Neural cell (in vitro differentiated cells): Measurements from ENCODE around the gene MAML3. TPM values are rescaled to one million over a fixed set of nuclear protein-coding genes. Genes with fewer than 3 reads are reported as not detected.

ENCODE experiments used
- H2AFZ ChIP-seq: fragments of 200-600, 300-800 bp; sonication (generic), shearing (Covaris generic); 2 replicates; pipeline ENCODE4 v1.6.0; 2014; ENCODE audit warnings: low read depth, mild to moderate bottlenecking, antibody characterized with exemption, low read length, moderate library complexity
- H3F3A ChIP-seq: fragments of 200-600 bp; shearing (Covaris generic); 2 replicates; pipeline ENCODE4 v1.6.1; 2016; ENCODE audit warnings: mild to moderate bottlenecking, moderate library complexity, mixed read lengths, antibody characterized with exemption, low read length; ENCODE audit not compliant: insufficient read depth, poor library complexity, severe bottlenecking
- H3K27ac ChIP-seq: fragments of 200-600, 300-800 bp; sonication (generic), shearing (Covaris generic); 2 replicates; pipeline ENCODE4 v1.5.1; 2014; ENCODE audit warnings: mild to moderate bottlenecking, low read length, moderate library complexity
- H3K27me3 ChIP-seq: fragments of 300-800, 200-600 bp; sonication (generic), shearing (Covaris generic); 2 replicates; pipeline ENCODE4 v1.6.0; 2014; ENCODE audit warnings: mild to moderate bottlenecking, low read depth, low read length, moderate library complexity; ENCODE audit not compliant: insufficient read depth
- H3K36me3 ChIP-seq: fragments of 300-800, 200-600 bp; sonication (generic), shearing (Covaris generic); 2 replicates; pipeline ENCODE4 v1.5.1; 2014; ENCODE audit warnings: mild to moderate bottlenecking, antibody characterized with exemption, low read length, moderate library complexity; ENCODE audit not compliant: insufficient read depth
- H3K4me2 ChIP-seq: fragments of 300-800, 200-600 bp; sonication (generic), shearing (Covaris generic); 2 replicates; pipeline ENCODE4 v1.6.0; 2014; ENCODE audit warnings: mild to moderate bottlenecking, low read length
- H3K4me3 ChIP-seq: fragments of 300-800, 200-600 bp; sonication (generic), shearing (Covaris generic); 2 replicates; pipeline ENCODE4 v1.5.1; 2014; ENCODE audit warnings: mild to moderate bottlenecking, low read length, moderate library complexity
- H3K79me2 ChIP-seq: fragments of 200-600 bp; shearing (Covaris generic); replicated peaks from 2 replicates; pipeline ENCODE4 v1.6.0; 2014; ENCODE audit warnings: mild to moderate bottlenecking, low read length, moderate library complexity; ENCODE audit not compliant: insufficient read depth
- H3K9ac ChIP-seq: fragments of 300-800, 200-600 bp; sonication (generic), shearing (Covaris generic); 2 replicates; pipeline ENCODE4 v1.6.1; 2016; ENCODE audit warnings: mild to moderate bottlenecking, low read length, mixed read lengths
- H3K9me2 ChIP-seq: fragments of 200-600 bp; shearing (Covaris generic); 2 replicates; pipeline ENCODE4 v1.6.1; 2016; ENCODE audit warnings: mild to moderate bottlenecking, low read length, mixed read lengths; ENCODE audit not compliant: insufficient read depth
- H3K9me3 ChIP-seq: fragments of 200-600, 300-800 bp; sonication (generic), shearing (Covaris generic); 2 replicates; pipeline ENCODE4 v1.6.1; 2016; ENCODE audit warnings: mild to moderate bottlenecking, mixed run types, low read length, moderate library complexity, mixed read lengths
- H4K20me1 ChIP-seq: fragments of 200-600 bp; shearing (Covaris generic); 2 replicates; pipeline ENCODE4 v1.6.1; 2016; ENCODE audit warnings: mild to moderate bottlenecking, mixed run types; ENCODE audit not compliant: insufficient read depth
- CTCF ChIP-seq: fragments of 450-650 bp; IDR thresholded peaks from 2 replicates; pipeline ENCODE4 v1.5.1; 2014; ENCODE audit warnings: antibody characterized with exemption, mild to moderate bottlenecking, moderate library complexity; ENCODE audit not compliant: poor library complexity, severe bottlenecking
- EP300 ChIP-seq: fragments of 450-650 bp; conservative IDR thresholded peaks from 2 replicates; pipeline ENCODE4 v1.6.1; 2014; ENCODE audit warnings: antibody characterized with exemption, mild to moderate bottlenecking, moderate library complexity; ENCODE audit not compliant: poor library complexity, severe bottlenecking
- EZH2 ChIP-seq: fragments of 200-600, 300-800 bp; shearing (Covaris generic), sonication (generic); IDR thresholded peaks from 2 replicates; pipeline ENCODE4 v1.6.1; 2014; ENCODE audit warnings: antibody characterized with exemption, low read length, borderline replicate concordance, mild to moderate bottlenecking; ENCODE audit not compliant: insufficient read depth, poor library complexity, severe bottlenecking
- MXI1 ChIP-seq: fragments of 450-650 bp; conservative IDR thresholded peaks from 2 replicates; pipeline ENCODE4 v1.6.1; 2014; ENCODE audit warnings: antibody characterized with exemption, mild to moderate bottlenecking; ENCODE audit not compliant: poor library complexity, severe bottlenecking
- POLR2AphosphoS5 ChIP-seq: IDR thresholded peaks from 2 replicates; pipeline ENCODE4 v1.6.1; 2012
- RAD21 ChIP-seq: fragments of 450-650 bp; conservative IDR thresholded peaks from 2 replicates; pipeline ENCODE4 v1.6.1; 2014; ENCODE audit warnings: antibody characterized with exemption, mild to moderate bottlenecking, moderate library complexity
- REST ChIP-seq: IDR thresholded peaks from 2 replicates; pipeline ENCODE4 v1.6.1; 2012; ENCODE audit warnings: borderline replicate concordance
- SMC3 ChIP-seq: fragments of 450-650 bp; conservative IDR thresholded peaks from 2 replicates; pipeline ENCODE4 v1.6.1; 2014; ENCODE audit warnings: antibody characterized with exemption, mild to moderate bottlenecking, moderate library complexity; ENCODE audit not compliant: poor library complexity
- TAF1 ChIP-seq: IDR thresholded peaks from 2 replicates; pipeline ENCODE4 v1.6.1; 2012; ENCODE audit warnings: low read depth
- polyA plus RNA-seq: library from polyadenylated mRNA; depleted of rRNA; stranded (reverse); fragments of >200 nt; gene quantifications from 2 replicates; pipeline ENCODE4 v1.2.3, GENCODE V29; 2014

The MAML3 gene
- polyA plus RNA-seq, 1 donor from 2014 or later: 10.2 TPM

GRCh38 chr4:139973616-139974015 lies 180.4 kb downstream of the MAML3 start:
- Histone ChIP-seq H2AFZ (no peak overlapping the region), H3K27ac (no peak overlapping the region)

GRCh38 chr4:139973015-139973414 lies 181.0 kb downstream of the MAML3 start:
- H3K9me2 ChIP-seq: no peaks in the 10 kb centered on the region
- no peak overlapping the region for H3K9ac ChIP-seq
- no peaks in the 10 kb centered on the region for H3F3A ChIP-seq
- no peak overlapping the region for H3K27ac ChIP-seq
- no peaks in the 10 kb centered on the region for H3K79me2 ChIP-seq
- no peaks in the 10 kb centered on the region for H3K9me3 ChIP-seq
- no peaks in the 10 kb centered on the region for H3K36me3 ChIP-seq
- H3K27me3 ChIP-seq: no peaks in the 10 kb centered on the region
- no peaks in the 10 kb centered on the region for H4K20me1 ChIP-seq
- no peak overlapping the region for H3K4me2 ChIP-seq
- no peak overlapping the region for H2AFZ ChIP-seq
- no peak overlapping the region for H3K4me3 ChIP-seq
- TF ChIP-seq SMC3: no peak
- TF ChIP-seq REST: no peak
- no peak for TF ChIP-seq EZH2
- TF ChIP-seq EP300: no peak
- no peak for TF ChIP-seq MXI1
- TF ChIP-seq RAD21: no peak
- TF ChIP-seq POLR2AphosphoS5: no peak

More at GRCh38 chr4:139973616-139974015, 180.4 kb downstream of the MAML3 start:
- H3F3A ChIP-seq: no peaks in the 10 kb centered on the region
- H4K20me1 ChIP-seq: no peaks in the 10 kb centered on the region
- no peaks in the 10 kb centered on the region for H3K9me2 ChIP-seq
- H3K9ac ChIP-seq: no peak overlapping the region
- H3K4me3 ChIP-seq: no peak overlapping the region
- no peaks in the 10 kb centered on the region for H3K36me3 ChIP-seq
- H3K79me2 ChIP-seq: no peaks in the 10 kb centered on the region
- TF ChIP-seq REST: no peak
- no peak for TF ChIP-seq SMC3
- no peak for TF ChIP-seq TAF1
- TF ChIP-seq POLR2AphosphoS5: no peak
- TF ChIP-seq MXI1: no peak
- no peak for TF ChIP-seq EP300
- TF ChIP-seq CTCF: no peak
- TF ChIP-seq RAD21: no peak
- no peak for TF ChIP-seq EZH2
- H3K4me2 ChIP-seq: no peak overlapping the region
- H3K9me3 ChIP-seq: no peaks in the 10 kb centered on the region
- no peaks in the 10 kb centered on the region for H3K27me3 ChIP-seq
